Neural progenitor cell (in vitro differentiated cells): Measurements from ENCODE around the gene SPEF1.

Experiments
- EZH2 ChIP-seq: fragments of 200-600 bp; sonication (generic); IDR thresholded peaks from 2 replicates; pipeline ENCODE4 v1.6.1; 2017; ENCODE audit warnings: antibody characterized with exemption, mild to moderate bottlenecking, moderate library complexity
- EZH2phosphoT487 ChIP-seq: fragments of 200-600 bp; sonication (generic); IDR thresholded peaks from 2 replicates; pipeline ENCODE4 v1.6.1; 2017; ENCODE audit warnings: antibody characterized with exemption
- TF ChIP-seq, protein P1 (sequence below): fragments of 200-600 bp; sonication (generic); IDR thresholded peaks from 2 replicates; pipeline ENCODE4 v1.5.1; 2017; ENCODE audit warnings: antibody characterized with exemption, mild to moderate bottlenecking

DNA sequence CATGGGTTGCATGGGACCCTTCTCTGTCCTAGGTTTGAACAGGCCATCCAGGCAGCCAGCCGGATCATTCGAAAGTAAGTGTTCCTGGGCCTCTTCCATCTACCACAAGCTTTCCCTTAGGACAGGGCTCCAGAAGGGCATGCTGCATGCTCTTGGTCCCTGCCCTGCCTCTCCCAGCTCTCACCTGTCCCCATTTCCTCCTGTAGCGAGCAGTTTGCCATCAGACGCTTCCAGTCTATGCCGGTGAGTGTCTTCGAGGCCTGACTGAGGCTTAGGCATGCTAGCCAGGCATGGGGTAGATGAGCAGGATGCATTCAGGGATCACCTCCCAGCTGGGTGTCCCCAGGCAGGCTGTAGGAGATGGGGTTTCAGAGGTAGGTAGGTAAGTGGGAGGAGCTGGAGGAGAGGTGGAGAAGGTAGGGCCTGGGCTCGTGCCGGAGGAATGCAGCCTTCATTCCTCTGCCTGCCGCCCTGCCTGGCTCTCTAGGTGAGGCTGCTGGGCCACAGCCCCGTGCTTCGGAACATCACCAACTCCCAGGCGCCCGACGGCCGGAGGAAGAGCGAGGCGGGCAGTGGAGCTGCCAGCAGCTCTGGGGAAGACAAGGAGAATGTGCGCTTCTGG is 19.1 kb upstream of the SPEF1 start:
- TF ChIP-seq, protein P1, sequence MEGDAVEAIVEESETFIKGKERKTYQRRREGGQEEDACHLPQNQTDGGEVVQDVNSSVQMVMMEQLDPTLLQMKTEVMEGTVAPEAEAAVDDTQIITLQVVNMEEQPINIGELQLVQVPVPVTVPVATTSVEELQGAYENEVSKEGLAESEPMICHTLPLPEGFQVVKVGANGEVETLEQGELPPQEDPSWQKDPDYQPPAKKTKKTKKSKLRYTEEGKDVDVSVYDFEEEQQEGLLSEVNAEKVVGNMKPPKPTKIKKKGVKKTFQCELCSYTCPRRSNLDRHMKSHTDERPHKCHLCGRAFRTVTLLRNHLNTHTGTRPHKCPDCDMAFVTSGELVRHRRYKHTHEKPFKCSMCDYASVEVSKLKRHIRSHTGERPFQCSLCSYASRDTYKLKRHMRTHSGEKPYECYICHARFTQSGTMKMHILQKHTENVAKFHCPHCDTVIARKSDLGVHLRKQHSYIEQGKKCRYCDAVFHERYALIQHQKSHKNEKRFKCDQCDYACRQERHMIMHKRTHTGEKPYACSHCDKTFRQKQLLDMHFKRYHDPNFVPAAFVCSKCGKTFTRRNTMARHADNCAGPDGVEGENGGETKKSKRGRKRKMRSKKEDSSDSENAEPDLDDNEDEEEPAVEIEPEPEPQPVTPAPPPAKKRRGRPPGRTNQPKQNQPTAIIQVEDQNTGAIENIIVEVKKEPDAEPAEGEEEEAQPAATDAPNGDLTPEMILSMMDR, result no peak
- TF ChIP-seq EZH2, result no peak
- TF ChIP-seq EZH2phosphoT487, result no peak
